GM23338 (cell line): ENCODE data around the gene CD99L2. TPM values are rescaled to one million over a fixed set of nuclear protein-coding genes. Genes with fewer than 3 reads are reported as not detected.

ENCODE experiments used
- ATAC-seq: fragments of 200-7000 bp; cut with Tn5 transposase; 3 replicates; pipeline ENCODE4 v1.9.1; 2020
- DNase-seq: peaks from one replicate; pipeline ENCODE4 v3.0.0-alpha.2; 2015; ENCODE audit warnings: low spot score
- H2AFZ ChIP-seq: fragments of 200-600 bp; sonication (generic); 2 replicates; pipeline ENCODE4 v1.8.0; 2016; ENCODE audit warnings: antibody characterized with exemption, mild to moderate bottlenecking, moderate library complexity
- H3F3A ChIP-seq: fragments of 200-600 bp; sonication (generic); replicated peaks from 2 replicates; pipeline ENCODE4 v1.8.0; 2017; ENCODE audit warnings: antibody characterized with exemption, mixed run types, low read depth
- H3K27ac ChIP-seq: fragments of 200-600 bp; sonication (generic); 2 replicates; pipeline ENCODE4 v1.6.1; 2016; ENCODE audit warnings: low read depth
- H3K27me3 ChIP-seq: fragments of 200-600 bp; sonication (generic); 2 replicates; pipeline ENCODE4 v1.8.0; 2016; ENCODE audit warnings: mild to moderate bottlenecking, mixed run types, moderate library complexity; ENCODE audit not compliant: insufficient read depth
- H3K36me3 ChIP-seq: fragments of 200-600 bp; sonication (generic); 2 replicates; pipeline ENCODE4 v1.8.0; 2016; ENCODE audit warnings: mild to moderate bottlenecking; ENCODE audit not compliant: insufficient read depth
- H3K4me1 ChIP-seq: fragments of 200-600 bp; sonication (generic); 2 replicates; pipeline ENCODE4 v1.8.0; 2016; ENCODE audit warnings: mild to moderate bottlenecking, moderate library complexity; ENCODE audit not compliant: insufficient read depth
- H3K4me2 ChIP-seq: fragments of 200-600 bp; sonication (generic); 2 replicates; pipeline ENCODE4 v1.7.1; 2017; ENCODE audit warnings: mixed run types
- H3K4me3 ChIP-seq: fragments of 200-600 bp; sonication (generic); 2 replicates; pipeline ENCODE4 v1.6.1; 2016; ENCODE audit warnings: mixed run types
- H3K79me2 ChIP-seq: fragments of 200-600 bp; sonication (generic); replicated peaks from 2 replicates; pipeline ENCODE4 v1.8.0; 2017; ENCODE audit warnings: mild to moderate bottlenecking; ENCODE audit not compliant: insufficient read depth
- H3K9me2 ChIP-seq: fragments of 200-600 bp; sonication (generic); 2 replicates; pipeline ENCODE4 v1.8.0; 2017; ENCODE audit not compliant: insufficient read depth
- H4K20me1 ChIP-seq: fragments of 200-600 bp; sonication (generic); replicated peaks from 2 replicates; pipeline ENCODE4 v1.8.0; 2017; ENCODE audit warnings: mild to moderate bottlenecking; ENCODE audit not compliant: insufficient read depth
- H3K27ac Mint-ChIP-seq: 2 replicates; pipeline ENCODE4 v1.8.0; 2020; ENCODE audit warnings: inconsistent platforms, mild to moderate bottlenecking, moderate library complexity, mixed read lengths
- H3K27me3 Mint-ChIP-seq: 3 replicates; pipeline ENCODE4 v1.8.0; 2022; ENCODE audit warnings: low read depth, mild to moderate bottlenecking, moderate library complexity, mixed read lengths, inconsistent platforms; ENCODE audit not compliant: insufficient read depth, poor library complexity
- H3K36me3 Mint-ChIP-seq: 3 replicates; pipeline ENCODE4 v1.8.0; 2021; ENCODE audit warnings: low read depth, mild to moderate bottlenecking, inconsistent platforms, moderate library complexity, mixed read lengths
- H3K4me1 Mint-ChIP-seq: 3 replicates; pipeline ENCODE4 v1.8.0; 2020; ENCODE audit warnings: mild to moderate bottlenecking, inconsistent platforms, mixed read lengths
- H3K4me3 Mint-ChIP-seq: 3 replicates; pipeline ENCODE4 v1.8.0; 2021; ENCODE audit warnings: moderate library complexity, mild to moderate bottlenecking, inconsistent platforms, mixed read lengths
- H3K9me3 Mint-ChIP-seq: 3 replicates; pipeline ENCODE4 v1.8.0; 2020; ENCODE audit warnings: moderate library complexity, mild to moderate bottlenecking, inconsistent platforms, mixed read lengths
- CREB1 ChIP-seq: fragments of 250-450 bp; sonication (Bioruptor Pico); IDR thresholded peaks from 2 replicates; pipeline ENCODE4 v1.5.0; 2020; ENCODE audit warnings: low read depth, mild to moderate bottlenecking, moderate library complexity
- EZH2 ChIP-seq: fragments of 200-600 bp; sonication (generic); IDR thresholded peaks from one replicate; pipeline ENCODE4 v1.8.0; 2017; ENCODE audit warnings: antibody characterized with exemption, mild to moderate bottlenecking, low read depth; ENCODE audit not compliant: unreplicated experiment
- EZH2phosphoT487 ChIP-seq: fragments of 200-600 bp; sonication (generic); IDR thresholded peaks from one replicate; pipeline ENCODE4 v1.8.1; 2018; ENCODE audit warnings: antibody characterized with exemption; ENCODE audit not compliant: unreplicated experiment
- JUNB ChIP-seq: IDR thresholded peaks from one replicate; pipeline ENCODE4 v1.6.1; 2016; ENCODE audit warnings: antibody characterized with exemption; ENCODE audit not compliant: unreplicated experiment
- NANOG ChIP-seq: IDR thresholded peaks from 2 replicates; pipeline ENCODE4 v1.6.1; 2016; ENCODE audit warnings: antibody characterized with exemption, borderline replicate concordance
- POLR2AphosphoS5 ChIP-seq: IDR thresholded peaks from 2 replicates; pipeline ENCODE4 v1.6.1; 2016; ENCODE audit warnings: antibody characterized with exemption, low read depth
- STAT1 ChIP-seq: IDR thresholded peaks from one replicate; pipeline ENCODE4 v1.6.1; 2016; ENCODE audit warnings: antibody characterized with exemption; ENCODE audit not compliant: unreplicated experiment
- ZNF114 ChIP-seq: fragments of 250-450 bp; sonication (Bioruptor Pico); IDR thresholded peaks from 2 replicates; pipeline ENCODE4 v1.5.0; 2020; ENCODE audit warnings: mild to moderate bottlenecking, moderate library complexity
- ZNF331 ChIP-seq: fragments of 250-450 bp; sonication (Bioruptor Pico); IDR thresholded peaks from 2 replicates; pipeline ENCODE4 v1.5.0; 2020; ENCODE audit warnings: low read depth, mild to moderate bottlenecking, moderate library complexity
- polyA plus RNA-seq: library from polyadenylated mRNA; unstranded; fragments of >200 nt; fragmentation: Nextera tagmentation; extraction: Ambion mirVana; gene quantifications from 2 replicates; pipeline ENCODE4 v1.2.1, GENCODE V29; 2016
- total RNA-seq: library from RNA; depleted of rRNA; stranded (reverse); fragments of >200 nt; shearing (Covaris generic); gene quantifications from 2 replicates; pipeline ENCODE4 v1.2.3, GENCODE V29; 2014
- TF ChIP-seq, protein P1 (sequence below): IDR thresholded peaks from 2 replicates; pipeline ENCODE4 v1.6.1; 2016; ENCODE audit warnings: antibody characterized with exemption
- TF ChIP-seq, protein P2 (sequence below): fragments of 250-450 bp; sonication (Bioruptor Pico); IDR thresholded peaks from 2 replicates; pipeline ENCODE4 v1.5.0; 2020; ENCODE audit warnings: mild to moderate bottlenecking, moderate library complexity
- TF ChIP-seq, protein P3 (sequence below), 2 experiments: fragments of 200-600 bp in 1 of 2; sonication (generic) in 1 of 2; conservative IDR thresholded peaks; 2 replicates each; pipeline versions ENCODE4 v1.5.1 to v1.6.1; 2016 to 2017; ENCODE audit warnings: antibody characterized with exemption in 2 of 2, low read depth in 2 of 2, mild to moderate bottlenecking in 2 of 2, moderate library complexity in 1 of 2
- TF ChIP-seq, protein P4 (sequence below): IDR thresholded peaks from one replicate; pipeline ENCODE4 v1.6.1; 2018; ENCODE audit warnings: antibody characterized with exemption; ENCODE audit not compliant: unreplicated experiment

The CD99L2 gene
- total and polyA plus RNA-seq, 2 experiments from 2014 or later: 2.6 to 6.4 TPM

GRCh38 chrX:150856785-150857184 is 41.7 kb downstream of the CD99L2 start:
- no peak overlapping the region for H3K4me3 Mint-ChIP-seq
- peaks cover 24% of the 10 kb centered on the region for H3K79me2 ChIP-seq

More at GRCh38 chrX:150856785-150857184, 41.7 kb downstream of the CD99L2 start:
- no peaks in the 10 kb centered on the region for H3K4me1 ChIP-seq
- no peak overlapping the region for H3K4me2 ChIP-seq
- H3F3A ChIP-seq: no peaks in the 10 kb centered on the region
- DNase-seq (no peak), ATAC-seq (no peak)
- no peaks in the 10 kb centered on the region for H3K27me3 Mint-ChIP-seq
- no peak overlapping the region for H3K4me3 ChIP-seq
- no peaks in the 10 kb centered on the region for H4K20me1 ChIP-seq
- H2AFZ ChIP-seq: no peak overlapping the region
- H3K36me3 Mint-ChIP-seq: peaks cover 19% of the 10 kb centered on the region; the same call in 1 of the 3 replicates
- peaks cover 2% of the 10 kb centered on the region for H3K9me3 Mint-ChIP-seq
- no peaks in the 10 kb centered on the region for H3K9me2 ChIP-seq
- no peak overlapping the region for H3K27ac ChIP-seq
- no peaks in the 10 kb centered on the region for H3K27me3 ChIP-seq
- no peak overlapping the region for H3K27ac Mint-ChIP-seq
- peaks cover 3% of the 10 kb centered on the region; the same call in 2 of the 3 replicates for H3K4me1 Mint-ChIP-seq
- no peaks in the 10 kb centered on the region for H3K36me3 ChIP-seq
- no peak for TF ChIP-seq STAT1
- TF ChIP-seq EZH2phosphoT487: no peak
- TF ChIP-seq, protein P1, sequence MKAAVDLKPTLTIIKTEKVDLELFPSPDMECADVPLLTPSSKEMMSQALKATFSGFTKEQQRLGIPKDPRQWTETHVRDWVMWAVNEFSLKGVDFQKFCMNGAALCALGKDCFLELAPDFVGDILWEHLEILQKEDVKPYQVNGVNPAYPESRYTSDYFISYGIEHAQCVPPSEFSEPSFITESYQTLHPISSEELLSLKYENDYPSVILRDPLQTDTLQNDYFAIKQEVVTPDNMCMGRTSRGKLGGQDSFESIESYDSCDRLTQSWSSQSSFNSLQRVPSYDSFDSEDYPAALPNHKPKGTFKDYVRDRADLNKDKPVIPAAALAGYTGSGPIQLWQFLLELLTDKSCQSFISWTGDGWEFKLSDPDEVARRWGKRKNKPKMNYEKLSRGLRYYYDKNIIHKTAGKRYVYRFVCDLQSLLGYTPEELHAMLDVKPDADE: no peak
- no peak for TF ChIP-seq ZNF331 (CRISPR knock-in tag)
- TF ChIP-seq POLR2AphosphoS5: no peak
- TF ChIP-seq, protein P2, sequence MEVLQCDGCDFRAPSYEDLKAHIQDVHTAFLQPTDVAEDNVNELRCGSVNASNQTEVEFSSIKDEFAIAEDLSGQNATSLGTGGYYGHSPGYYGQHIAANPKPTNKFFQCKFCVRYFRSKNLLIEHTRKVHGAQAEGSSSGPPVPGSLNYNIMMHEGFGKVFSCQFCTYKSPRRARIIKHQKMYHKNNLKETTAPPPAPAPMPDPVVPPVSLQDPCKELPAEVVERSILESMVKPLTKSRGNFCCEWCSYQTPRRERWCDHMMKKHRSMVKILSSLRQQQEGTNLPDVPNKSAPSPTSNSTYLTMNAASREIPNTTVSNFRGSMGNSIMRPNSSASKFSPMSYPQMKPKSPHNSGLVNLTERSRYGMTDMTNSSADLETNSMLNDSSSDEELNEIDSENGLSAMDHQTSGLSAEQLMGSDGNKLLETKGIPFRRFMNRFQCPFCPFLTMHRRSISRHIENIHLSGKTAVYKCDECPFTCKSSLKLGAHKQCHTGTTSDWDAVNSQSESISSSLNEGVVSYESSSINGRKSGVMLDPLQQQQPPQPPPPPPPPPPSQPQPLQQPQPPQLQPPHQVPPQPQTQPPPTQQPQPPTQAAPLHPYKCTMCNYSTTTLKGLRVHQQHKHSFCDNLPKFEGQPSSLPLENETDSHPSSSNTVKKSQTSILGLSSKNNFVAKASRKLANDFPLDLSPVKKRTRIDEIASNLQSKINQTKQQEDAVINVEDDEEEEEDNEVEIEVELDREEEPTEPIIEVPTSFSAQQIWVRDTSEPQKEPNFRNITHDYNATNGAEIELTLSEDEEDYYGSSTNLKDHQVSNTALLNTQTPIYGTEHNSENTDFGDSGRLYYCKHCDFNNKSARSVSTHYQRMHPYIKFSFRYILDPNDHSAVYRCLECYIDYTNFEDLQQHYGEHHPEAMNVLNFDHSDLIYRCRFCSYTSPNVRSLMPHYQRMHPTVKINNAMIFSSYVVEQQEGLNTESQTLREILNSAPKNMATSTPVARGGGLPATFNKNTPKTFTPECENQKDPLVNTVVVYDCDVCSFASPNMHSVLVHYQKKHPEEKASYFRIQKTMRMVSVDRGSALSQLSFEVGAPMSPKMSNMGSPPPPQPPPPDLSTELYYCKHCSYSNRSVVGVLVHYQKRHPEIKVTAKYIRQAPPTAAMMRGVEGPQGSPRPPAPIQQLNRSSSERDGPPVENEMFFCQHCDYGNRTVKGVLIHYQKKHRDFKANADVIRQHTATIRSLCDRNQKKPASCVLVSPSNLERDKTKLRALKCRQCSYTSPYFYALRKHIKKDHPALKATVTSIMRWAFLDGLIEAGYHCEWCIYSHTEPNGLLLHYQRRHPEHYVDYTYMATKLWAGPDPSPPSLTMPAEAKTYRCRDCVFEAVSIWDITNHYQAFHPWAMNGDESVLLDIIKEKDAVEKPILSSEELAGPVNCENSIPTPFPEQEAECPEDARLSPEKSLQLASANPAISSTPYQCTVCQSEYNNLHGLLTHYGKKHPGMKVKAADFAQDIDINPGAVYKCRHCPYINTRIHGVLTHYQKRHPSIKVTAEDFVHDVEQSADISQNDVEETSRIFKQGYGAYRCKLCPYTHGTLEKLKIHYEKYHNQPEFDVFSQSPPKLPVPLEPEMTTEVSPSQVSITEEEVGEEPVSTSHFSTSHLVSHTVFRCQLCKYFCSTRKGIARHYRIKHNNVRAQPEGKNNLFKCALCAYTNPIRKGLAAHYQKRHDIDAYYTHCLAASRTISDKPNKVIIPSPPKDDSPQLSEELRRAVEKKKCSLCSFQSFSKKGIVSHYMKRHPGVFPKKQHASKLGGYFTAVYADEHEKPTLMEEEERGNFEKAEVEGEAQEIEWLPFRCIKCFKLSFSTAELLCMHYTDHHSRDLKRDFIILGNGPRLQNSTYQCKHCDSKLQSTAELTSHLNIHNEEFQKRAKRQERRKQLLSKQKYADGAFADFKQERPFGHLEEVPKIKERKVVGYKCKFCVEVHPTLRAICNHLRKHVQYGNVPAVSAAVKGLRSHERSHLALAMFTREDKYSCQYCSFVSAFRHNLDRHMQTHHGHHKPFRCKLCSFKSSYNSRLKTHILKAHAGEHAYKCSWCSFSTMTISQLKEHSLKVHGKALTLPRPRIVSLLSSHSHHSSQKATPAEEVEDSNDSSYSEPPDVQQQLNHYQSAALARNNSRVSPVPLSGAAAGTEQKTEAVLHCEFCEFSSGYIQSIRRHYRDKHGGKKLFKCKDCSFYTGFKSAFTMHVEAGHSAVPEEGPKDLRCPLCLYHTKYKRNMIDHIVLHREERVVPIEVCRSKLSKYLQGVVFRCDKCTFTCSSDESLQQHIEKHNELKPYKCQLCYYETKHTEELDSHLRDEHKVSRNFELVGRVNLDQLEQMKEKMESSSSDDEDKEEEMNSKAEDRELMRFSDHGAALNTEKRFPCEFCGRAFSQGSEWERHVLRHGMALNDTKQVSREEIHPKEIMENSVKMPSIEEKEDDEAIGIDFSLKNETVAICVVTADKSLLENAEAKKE: no peak
- TF ChIP-seq, protein P3, sequence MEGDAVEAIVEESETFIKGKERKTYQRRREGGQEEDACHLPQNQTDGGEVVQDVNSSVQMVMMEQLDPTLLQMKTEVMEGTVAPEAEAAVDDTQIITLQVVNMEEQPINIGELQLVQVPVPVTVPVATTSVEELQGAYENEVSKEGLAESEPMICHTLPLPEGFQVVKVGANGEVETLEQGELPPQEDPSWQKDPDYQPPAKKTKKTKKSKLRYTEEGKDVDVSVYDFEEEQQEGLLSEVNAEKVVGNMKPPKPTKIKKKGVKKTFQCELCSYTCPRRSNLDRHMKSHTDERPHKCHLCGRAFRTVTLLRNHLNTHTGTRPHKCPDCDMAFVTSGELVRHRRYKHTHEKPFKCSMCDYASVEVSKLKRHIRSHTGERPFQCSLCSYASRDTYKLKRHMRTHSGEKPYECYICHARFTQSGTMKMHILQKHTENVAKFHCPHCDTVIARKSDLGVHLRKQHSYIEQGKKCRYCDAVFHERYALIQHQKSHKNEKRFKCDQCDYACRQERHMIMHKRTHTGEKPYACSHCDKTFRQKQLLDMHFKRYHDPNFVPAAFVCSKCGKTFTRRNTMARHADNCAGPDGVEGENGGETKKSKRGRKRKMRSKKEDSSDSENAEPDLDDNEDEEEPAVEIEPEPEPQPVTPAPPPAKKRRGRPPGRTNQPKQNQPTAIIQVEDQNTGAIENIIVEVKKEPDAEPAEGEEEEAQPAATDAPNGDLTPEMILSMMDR (conservative IDR thresholded peaks at IDR 0.05; ENCODE audit: low read depth in 2 of 2): no peak
- TF ChIP-seq CREB1 (CRISPR knock-in tag): no peak
- TF ChIP-seq JUNB: no peak
- no peak for TF ChIP-seq ZNF114 (CRISPR knock-in tag)
- TF ChIP-seq NANOG: no peak
- TF ChIP-seq EZH2: no peak
- TF ChIP-seq, protein P4, sequence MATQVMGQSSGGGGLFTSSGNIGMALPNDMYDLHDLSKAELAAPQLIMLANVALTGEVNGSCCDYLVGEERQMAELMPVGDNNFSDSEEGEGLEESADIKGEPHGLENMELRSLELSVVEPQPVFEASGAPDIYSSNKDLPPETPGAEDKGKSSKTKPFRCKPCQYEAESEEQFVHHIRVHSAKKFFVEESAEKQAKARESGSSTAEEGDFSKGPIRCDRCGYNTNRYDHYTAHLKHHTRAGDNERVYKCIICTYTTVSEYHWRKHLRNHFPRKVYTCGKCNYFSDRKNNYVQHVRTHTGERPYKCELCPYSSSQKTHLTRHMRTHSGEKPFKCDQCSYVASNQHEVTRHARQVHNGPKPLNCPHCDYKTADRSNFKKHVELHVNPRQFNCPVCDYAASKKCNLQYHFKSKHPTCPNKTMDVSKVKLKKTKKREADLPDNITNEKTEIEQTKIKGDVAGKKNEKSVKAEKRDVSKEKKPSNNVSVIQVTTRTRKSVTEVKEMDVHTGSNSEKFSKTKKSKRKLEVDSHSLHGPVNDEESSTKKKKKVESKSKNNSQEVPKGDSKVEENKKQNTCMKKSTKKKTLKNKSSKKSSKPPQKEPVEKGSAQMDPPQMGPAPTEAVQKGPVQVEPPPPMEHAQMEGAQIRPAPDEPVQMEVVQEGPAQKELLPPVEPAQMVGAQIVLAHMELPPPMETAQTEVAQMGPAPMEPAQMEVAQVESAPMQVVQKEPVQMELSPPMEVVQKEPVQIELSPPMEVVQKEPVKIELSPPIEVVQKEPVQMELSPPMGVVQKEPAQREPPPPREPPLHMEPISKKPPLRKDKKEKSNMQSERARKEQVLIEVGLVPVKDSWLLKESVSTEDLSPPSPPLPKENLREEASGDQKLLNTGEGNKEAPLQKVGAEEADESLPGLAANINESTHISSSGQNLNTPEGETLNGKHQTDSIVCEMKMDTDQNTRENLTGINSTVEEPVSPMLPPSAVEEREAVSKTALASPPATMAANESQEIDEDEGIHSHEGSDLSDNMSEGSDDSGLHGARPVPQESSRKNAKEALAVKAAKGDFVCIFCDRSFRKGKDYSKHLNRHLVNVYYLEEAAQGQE: no peak
